Sigmoid colon (tissue), 4 donors: ENCODE results near the gene SRBD1.

Experiments
- CTCF ChIP-seq, 4 experiments: fragments of 450-650 bp in 3 of 4; fragments of 200-600 bp in 1 of 4; IDR thresholded peaks; one replicate each; pipeline ENCODE4 v1.5.1; 2016 to 2019; ENCODE audit warnings: antibody characterized with exemption in 4 of 4, mild to moderate bottlenecking in 3 of 4, moderate library complexity in 2 of 4
- EP300 ChIP-seq, 4 donors: sonication (generic); formaldehyde crosslinking; IDR thresholded peaks; one replicate each; pipeline ENCODE4 v1.6.1; 2017; ENCODE audit warnings: antibody characterized with exemption in 4 of 4
- POLR2A ChIP-seq, 2 donors: fragments of 450-650 bp; IDR thresholded peaks; one replicate each; pipeline ENCODE4 v1.6.1; 2016; ENCODE audit warnings: antibody characterized with exemption in 2 of 2, mild to moderate bottlenecking in 2 of 2, moderate library complexity in 2 of 2
- POLR2AphosphoS5 ChIP-seq, 4 donors: sonication (generic); formaldehyde crosslinking; IDR thresholded peaks; one replicate each; pipeline ENCODE4 v1.6.1; 2017; ENCODE audit warnings: antibody characterized with exemption in 4 of 4

- TF ChIP-seq CTCF (IDR thresholded peaks at IDR 0.05) (no peak), POLR2A (IDR thresholded peaks at IDR 0.05) (no peak), POLR2AphosphoS5 (IDR thresholded peaks at IDR 0.05) (no peak), EP300 (IDR thresholded peaks at IDR 0.05) (no peak)
Observed at GRCh38 chr2:45368792-45369191, 242.3 kb downstream of the SRBD1 start.
